SU-DHL-6 (cell line): ENCODE measurements around the gene CDIP1.

Experiments used
- H2AFZ ChIP-seq: fragments of 200-600 bp; sonication (generic); 2 replicates; pipeline ENCODE4 v1.6.1; 2014; ENCODE audit warnings: low read depth, mild to moderate bottlenecking, moderate library complexity, mixed read lengths, antibody characterized with exemption, low read length; ENCODE audit not compliant: severe bottlenecking
- H3F3A ChIP-seq: fragments of 200-600 bp; shearing (Covaris generic); 2 replicates; pipeline ENCODE4 v1.6.0; 2016; ENCODE audit warnings: antibody characterized with exemption, mild to moderate bottlenecking; ENCODE audit not compliant: insufficient read depth
- H3K27ac ChIP-seq: fragments of 200-600 bp; sonication (generic); 2 replicates; pipeline ENCODE4 v1.5.1; 2016; ENCODE audit warnings: low read depth, mild to moderate bottlenecking, low read length, moderate library complexity, mixed read lengths
- H3K27me3 ChIP-seq: fragments of 200-600 bp; sonication (generic), shearing (Covaris generic); 2 replicates; pipeline ENCODE4 v1.6.0; 2014; ENCODE audit warnings: mild to moderate bottlenecking, low read length
- H3K36me3 ChIP-seq: fragments of 200-600 bp; sonication (generic); 2 replicates; pipeline ENCODE4 v1.6.1; 2014; ENCODE audit warnings: mild to moderate bottlenecking, low read length, mixed read lengths
- H3K4me2 ChIP-seq: fragments of 300-600, 200-600 bp; shearing (Covaris generic), sonication (generic); 2 replicates; pipeline ENCODE4 v1.6.0; 2014; ENCODE audit warnings: low read length, low read depth, mild to moderate bottlenecking; ENCODE audit not compliant: poor library complexity, severe bottlenecking
- H3K4me3 ChIP-seq: fragments of 200-600 bp; sonication (generic); 2 replicates; pipeline ENCODE4 v1.5.1; 2014; ENCODE audit warnings: antibody characterized with exemption, low read length, mild to moderate bottlenecking, mixed read lengths; ENCODE audit not compliant: insufficient read depth, poor library complexity, severe bottlenecking
- H3K79me2 ChIP-seq: fragments of 200-600 bp; sonication (generic); 2 replicates; pipeline ENCODE4 v1.6.1; 2014; ENCODE audit warnings: mild to moderate bottlenecking, low read length, moderate library complexity; ENCODE audit not compliant: insufficient read depth
- H3K9ac ChIP-seq: fragments of 200-600 bp; sonication (generic); 2 replicates; pipeline ENCODE4 v1.7.0; 2014; ENCODE audit warnings: mild to moderate bottlenecking, low read length
- H3K9me2 ChIP-seq: fragments of 200-600 bp; sonication (generic); replicated peaks from 2 replicates; pipeline ENCODE4 v1.6.1; 2014; ENCODE audit warnings: low read length; ENCODE audit not compliant: insufficient read depth
- H3K9me3 ChIP-seq: fragments of 200-600 bp; sonication (generic); 2 replicates; pipeline ENCODE4 v1.6.1; 2014; ENCODE audit warnings: low read length, mixed read lengths; ENCODE audit not compliant: insufficient read depth
- H4K20me1 ChIP-seq: fragments of 200-600 bp; sonication (generic); 2 replicates; pipeline ENCODE4 v1.6.1; 2014; ENCODE audit warnings: low read depth, mild to moderate bottlenecking, antibody characterized with exemption, low read length, moderate library complexity, mixed read lengths
- EZH2phosphoT487 ChIP-seq: fragments of 200-600 bp; sonication (generic), shearing (Covaris generic); conservative IDR thresholded peaks from 2 replicates; pipeline ENCODE4 v1.6.1; 2018; ENCODE audit warnings: mild to moderate bottlenecking, antibody characterized with exemption, low read length, moderate library complexity, mixed read lengths
- TF ChIP-seq, protein P1 (sequence below): fragments of 200-600 bp; sonication (generic); IDR thresholded peaks from one replicate; pipeline ENCODE4 v1.5.1; 2017; ENCODE audit warnings: antibody characterized with exemption, mild to moderate bottlenecking, low read length, moderate library complexity; ENCODE audit not compliant: insufficient read depth, poor library complexity, severe bottlenecking

Gene CDIP1

DNA sequence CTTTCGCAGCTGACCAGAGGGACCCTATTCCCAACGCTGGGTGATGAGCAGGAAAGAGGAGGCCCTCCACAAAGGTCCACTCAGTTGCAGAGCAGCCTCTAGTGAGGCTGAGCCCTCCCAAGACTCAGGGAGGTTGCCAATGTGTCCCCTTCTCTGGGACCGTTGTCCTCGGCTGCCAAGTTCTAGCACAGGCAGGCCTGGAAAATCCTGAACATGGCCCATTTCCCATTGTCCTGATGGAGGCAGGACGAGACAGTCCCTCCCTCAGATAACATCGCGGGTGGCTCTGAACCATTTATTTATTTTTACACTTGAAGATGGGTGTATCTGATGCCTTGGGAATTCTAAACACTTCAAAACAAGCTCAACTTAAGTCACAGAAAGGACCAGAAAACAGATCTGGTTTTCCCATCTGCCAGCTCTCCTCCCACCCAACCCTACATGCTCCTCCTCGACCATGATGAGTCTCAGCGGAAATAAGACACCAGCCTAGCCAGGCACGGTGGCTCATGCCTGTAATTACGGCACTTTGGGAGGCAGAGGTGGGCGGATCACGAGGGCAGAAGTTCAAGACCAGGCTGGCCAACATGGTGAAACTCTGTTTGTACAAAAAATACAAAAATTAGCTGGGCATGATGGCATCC lies 12.8 kb downstream of the CDIP1 start:
- Histone ChIP-seq H3K4me3 (no peak overlapping the region), H4K20me1 (no peaks in the 10 kb centered on the region), H3K9me2 (no peaks in the 10 kb centered on the region), H3K79me2 (no peaks in the 10 kb centered on the region), H3K36me3 (no peaks in the 10 kb centered on the region), H3K9me3 (no peaks in the 10 kb centered on the region), H3K27me3 (no peaks in the 10 kb centered on the region), H3K4me2 (no peak overlapping the region), H2AFZ (no peak overlapping the region), H3K27ac (no peak overlapping the region), H3K9ac (no peak overlapping the region), H3F3A (peaks cover 5% of the 10 kb centered on the region)
- no peak for TF ChIP-seq EZH2phosphoT487
- TF ChIP-seq, protein P1, sequence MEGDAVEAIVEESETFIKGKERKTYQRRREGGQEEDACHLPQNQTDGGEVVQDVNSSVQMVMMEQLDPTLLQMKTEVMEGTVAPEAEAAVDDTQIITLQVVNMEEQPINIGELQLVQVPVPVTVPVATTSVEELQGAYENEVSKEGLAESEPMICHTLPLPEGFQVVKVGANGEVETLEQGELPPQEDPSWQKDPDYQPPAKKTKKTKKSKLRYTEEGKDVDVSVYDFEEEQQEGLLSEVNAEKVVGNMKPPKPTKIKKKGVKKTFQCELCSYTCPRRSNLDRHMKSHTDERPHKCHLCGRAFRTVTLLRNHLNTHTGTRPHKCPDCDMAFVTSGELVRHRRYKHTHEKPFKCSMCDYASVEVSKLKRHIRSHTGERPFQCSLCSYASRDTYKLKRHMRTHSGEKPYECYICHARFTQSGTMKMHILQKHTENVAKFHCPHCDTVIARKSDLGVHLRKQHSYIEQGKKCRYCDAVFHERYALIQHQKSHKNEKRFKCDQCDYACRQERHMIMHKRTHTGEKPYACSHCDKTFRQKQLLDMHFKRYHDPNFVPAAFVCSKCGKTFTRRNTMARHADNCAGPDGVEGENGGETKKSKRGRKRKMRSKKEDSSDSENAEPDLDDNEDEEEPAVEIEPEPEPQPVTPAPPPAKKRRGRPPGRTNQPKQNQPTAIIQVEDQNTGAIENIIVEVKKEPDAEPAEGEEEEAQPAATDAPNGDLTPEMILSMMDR = no peak

DNA sequence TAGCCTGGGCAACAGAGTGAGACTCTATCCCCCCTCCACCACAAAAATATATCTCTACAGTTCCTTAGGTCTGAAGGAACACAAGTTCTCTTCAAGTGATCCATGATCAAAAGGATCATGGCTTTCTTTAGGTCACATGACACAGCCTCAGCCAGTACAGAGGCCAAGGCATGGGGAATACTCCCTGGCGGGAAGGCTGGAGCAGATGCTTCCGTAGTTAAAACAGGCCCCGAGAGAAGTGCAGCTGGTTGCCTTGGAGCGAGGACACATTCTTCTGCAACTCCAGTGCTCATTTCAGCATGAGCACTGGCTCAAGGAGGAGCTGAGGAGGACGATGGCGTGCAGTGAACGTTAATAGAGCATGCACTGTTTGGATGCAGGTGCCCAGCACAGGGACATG lies 13.5 kb downstream of the CDIP1 start:
- Histone ChIP-seq H3K27ac (no peak overlapping the region), H3K36me3 (no peaks in the 10 kb centered on the region), H3K27me3 (no peaks in the 10 kb centered on the region), H3K4me3 (no peak overlapping the region), H3K4me2 (no peak overlapping the region), H3K9ac (no peak overlapping the region), H3K9me2 (no peaks in the 10 kb centered on the region), H4K20me1 (no peaks in the 10 kb centered on the region), H3K79me2 (no peaks in the 10 kb centered on the region), H3K9me3 (no peaks in the 10 kb centered on the region), H3F3A (peaks cover 5% of the 10 kb centered on the region), H2AFZ (no peak overlapping the region)
- TF ChIP-seq, protein P1 = no peak
- no peak for TF ChIP-seq EZH2phosphoT487

DNA sequence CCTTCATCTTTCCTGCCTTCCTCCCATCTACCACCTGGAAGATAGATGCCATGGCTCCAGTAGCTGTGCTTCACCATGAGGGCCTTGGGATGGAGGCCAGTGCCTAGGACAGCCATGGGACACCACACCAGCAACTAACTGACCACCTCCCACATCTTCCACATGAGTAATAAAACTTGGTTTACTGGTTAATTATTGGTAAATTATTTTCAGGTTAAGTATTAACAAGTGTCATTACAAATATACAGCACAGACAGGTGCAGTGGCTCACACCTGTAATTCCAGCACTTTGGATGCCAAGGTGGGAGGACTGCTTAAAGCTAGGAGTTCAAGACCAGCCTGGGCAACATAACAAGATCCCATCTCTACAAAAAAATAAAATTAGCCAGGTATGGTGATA lies 14.0 kb downstream of the CDIP1 start:
- TF ChIP-seq, protein P1 = no peak
- TF ChIP-seq EZH2phosphoT487 = no peak
- no peak overlapping the region for H3K4me2 ChIP-seq
- H3K27ac ChIP-seq = no peak overlapping the region
- H2AFZ ChIP-seq = no peak overlapping the region
- no peak overlapping the region for H3K9ac ChIP-seq
- no peaks in the 10 kb centered on the region for H3K79me2 ChIP-seq
- H4K20me1 ChIP-seq = no peaks in the 10 kb centered on the region
- H3K36me3 ChIP-seq = no peaks in the 10 kb centered on the region
- H3K4me3 ChIP-seq = no peak overlapping the region
- H3K9me2 ChIP-seq = no peaks in the 10 kb centered on the region
- no peaks in the 10 kb centered on the region for H3K9me3 ChIP-seq
- no peaks in the 10 kb centered on the region for H3K27me3 ChIP-seq
- H3F3A ChIP-seq = peaks cover 5% of the 10 kb centered on the region
